Superior temporal gyrus (tissue), 1 donor: ENCODE measurements around the gene KIF6.
A peak's percentile ranks its signal among the peaks of the same experiment; 100 is the strongest.

Source experiments
- DNase-seq: peaks from one replicate; pipeline ENCODE4 v3.0.0-alpha.2; 2016; ENCODE audit errors: extremely low spot score

KIF6 gene

DNA sequence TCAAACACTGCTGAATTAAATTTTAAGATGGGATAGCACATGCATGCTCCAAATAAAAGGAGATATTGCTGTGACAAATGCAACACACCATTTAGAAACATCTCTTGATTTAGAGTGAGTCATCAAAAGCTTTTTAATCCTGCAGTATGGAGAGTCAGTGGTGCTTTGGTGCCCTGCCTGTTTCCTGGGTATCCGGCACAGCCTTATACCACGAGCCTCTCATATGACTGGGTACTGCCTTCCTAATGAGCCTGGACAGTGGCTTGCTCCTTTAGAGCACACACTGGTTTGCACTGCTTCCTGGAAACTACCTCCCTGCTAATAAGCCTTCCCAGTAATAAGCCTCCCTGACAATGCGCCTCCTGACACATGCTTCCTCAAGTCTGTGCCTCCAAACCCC, 337.4 kb downstream of the KIF6 start:
- DNase-seq, result no peak

DNA sequence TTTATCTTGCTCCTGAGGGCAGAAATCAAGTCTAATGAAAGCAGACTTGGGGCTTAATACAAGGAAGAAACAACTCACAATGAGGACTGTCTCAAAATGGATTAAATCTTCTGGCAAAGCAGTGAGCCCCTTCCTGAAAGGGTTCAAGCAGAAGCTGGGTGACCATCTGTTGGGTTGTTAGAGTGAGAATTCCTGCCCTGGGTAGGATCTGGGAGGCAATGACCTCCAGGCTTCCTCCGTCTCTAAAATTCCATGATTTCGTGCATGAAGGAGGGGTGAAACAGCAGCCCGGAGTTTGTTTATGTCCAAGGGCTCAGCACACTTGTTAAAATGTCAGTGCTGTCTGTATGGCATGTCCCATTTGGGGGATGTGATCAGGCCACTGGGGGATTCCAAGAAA, 338.7 kb downstream of the KIF6 start:
- DNase-seq, result no peak

DNA sequence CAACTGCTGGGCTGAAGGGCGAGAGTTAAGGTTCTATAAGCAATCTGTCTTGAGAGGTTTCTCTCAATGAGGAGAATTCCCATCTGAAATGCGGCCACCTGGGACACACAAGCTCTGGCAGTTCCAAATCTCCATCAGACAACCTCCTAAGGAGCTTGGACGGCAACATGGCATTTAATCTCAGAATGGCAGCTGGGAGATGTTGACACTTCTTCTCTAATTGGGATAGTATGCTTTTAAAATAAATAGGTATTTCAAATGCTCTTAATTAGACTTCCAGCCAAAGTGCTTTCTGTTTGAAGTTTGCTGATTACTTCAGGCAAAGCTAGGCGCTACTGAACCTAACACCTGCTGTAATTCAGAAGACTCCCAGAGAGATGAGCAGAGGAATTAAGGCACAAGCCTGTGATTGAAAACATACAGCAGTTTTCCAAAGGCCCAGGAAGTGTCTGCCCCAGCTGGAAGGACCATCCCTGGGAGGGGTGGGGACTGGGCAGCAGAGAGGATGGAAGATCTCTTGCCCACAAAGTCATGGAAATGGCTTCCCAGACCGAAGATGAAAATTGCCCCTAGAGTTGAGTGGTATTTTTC, 343.6 kb downstream of the KIF6 start:
- DNase-seq, result no peak

- no peak for DNase-seq
These were observed 344.2 kb downstream of the KIF6 start for GRCh38 chr6:39380837-39381549.

DNA sequence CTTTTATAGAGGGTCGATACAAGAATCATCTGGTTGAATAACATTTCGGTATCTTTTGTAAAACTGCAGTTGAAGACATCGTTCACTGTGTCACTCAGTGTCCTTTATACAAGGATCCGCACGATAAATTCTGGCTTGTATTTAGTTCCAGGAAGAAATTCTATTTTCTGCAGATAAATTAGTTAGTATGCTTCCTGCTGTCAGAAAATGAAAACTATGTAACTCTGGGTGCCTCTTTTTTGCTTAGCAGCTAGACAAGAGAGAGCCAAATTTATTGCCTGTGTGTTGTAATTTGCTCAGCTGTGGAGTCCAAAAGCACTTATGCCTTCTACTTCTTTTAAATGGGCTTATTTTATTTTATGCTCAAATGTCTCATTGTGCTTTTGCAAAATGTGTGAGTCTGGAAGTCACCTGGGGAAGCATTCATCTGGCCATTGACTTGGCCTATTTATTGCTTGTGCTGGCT, 346.2 kb downstream of the KIF6 start:
- no peak for DNase-seq

DNA sequence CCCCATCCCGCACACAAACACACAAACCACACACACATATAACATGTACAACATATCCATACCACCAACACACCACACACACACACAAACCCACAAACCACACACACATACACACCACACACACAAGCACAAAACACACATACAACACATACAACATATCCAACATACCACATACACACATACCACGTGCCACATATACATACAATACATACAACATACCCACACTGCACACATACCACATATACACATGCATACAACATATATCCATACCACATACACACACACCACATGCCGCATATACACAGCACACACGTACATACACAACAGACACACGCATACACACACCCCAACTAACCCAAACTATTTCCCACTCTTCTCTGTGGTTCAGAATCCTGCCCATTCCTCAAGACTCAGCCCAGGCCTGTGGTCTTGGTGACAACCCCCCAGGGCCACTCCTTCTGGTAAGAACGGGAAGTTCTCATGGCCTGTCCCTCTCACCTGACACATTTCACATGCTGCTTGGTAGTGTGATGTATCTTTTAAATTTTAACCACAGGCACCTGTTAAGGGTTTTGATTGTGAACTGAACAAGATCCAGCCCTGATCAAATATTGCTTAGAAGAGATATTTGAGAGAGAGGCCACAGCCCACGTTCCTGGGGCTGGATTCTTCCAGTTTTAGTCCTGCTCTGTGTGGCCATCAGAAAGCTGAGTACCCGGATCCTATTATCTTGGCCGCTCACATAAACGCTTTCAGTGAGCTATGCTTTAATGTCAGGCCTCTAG, 346.8 kb downstream of the KIF6 start:
- no peak for DNase-seq

DNA sequence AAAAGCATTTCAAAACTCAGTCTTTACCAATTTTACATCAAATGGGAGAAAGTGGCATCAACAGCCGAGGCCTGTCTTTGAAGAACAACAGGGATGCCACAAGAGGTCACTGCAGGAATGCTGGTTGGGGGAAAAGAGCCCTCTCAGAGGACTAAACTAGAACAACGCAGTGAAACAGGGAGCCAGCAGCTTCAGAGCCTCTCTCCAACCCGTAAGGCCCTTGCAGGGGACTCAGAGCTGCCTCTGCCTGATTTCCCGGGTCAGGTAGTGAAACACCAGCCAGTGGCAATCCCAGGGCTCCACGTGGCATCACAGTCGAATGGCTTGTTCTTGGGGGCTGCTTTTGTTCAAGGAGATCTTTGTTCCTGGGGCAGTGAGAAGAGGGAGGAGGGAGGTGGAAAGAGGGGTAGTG, 347.7 kb downstream of the KIF6 start:
- DNase-seq, result peak; percentile 94

DNA sequence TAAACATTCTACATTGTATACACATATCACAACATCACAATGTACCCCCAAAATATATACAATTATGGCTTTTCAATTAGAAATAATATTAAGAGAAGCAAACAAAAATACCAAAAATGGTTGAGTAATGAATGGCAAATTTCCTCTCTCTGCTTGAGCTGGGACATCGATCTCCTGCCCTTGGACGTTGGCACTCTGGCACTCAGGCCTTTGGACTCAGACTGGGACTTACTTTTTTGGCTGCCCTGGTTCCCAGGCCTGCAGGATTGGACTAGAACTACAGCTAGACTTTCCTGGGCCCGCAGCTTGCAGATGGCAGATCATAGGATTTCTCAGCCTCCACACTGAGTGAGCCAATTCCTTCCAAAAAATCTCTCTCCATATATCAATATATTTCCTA, 349.8 kb downstream of the KIF6 start:
- no peak for DNase-seq

GRCh38 chr6:39370390-39370789, 354.8 kb downstream of the KIF6 start:
- DNase-seq, result no peak

DNA sequence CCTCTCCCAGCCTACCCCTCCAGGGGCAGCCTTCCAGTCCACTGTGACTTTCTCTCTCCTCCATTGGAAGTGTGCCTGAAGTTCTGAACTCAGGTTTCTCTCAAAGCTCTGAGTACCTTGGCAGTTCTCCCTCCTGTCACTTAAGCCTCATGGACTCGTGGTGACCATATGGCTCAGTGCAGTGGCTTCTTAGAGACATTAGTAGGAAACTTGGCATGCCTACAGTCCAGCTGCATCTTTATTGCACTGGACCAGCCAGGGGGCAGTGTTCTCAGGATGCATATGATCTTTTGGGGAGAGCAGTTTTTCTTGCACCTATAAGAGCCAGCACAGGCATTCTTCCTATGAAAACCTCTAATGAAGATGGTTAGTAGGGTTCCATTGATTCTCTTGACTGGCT, 355.2 kb downstream of the KIF6 start:
- no peak for DNase-seq

- DNase-seq, result no peak
These were observed 357.5 kb downstream of the KIF6 start for GRCh38 chr6:39367700-39368099.

GRCh38 chr6:39366931-39367618, 358.1 kb downstream of the KIF6 start:
- DNase-seq, result peak; percentile 67

- DNase-seq, result no peak
These were observed 359.7 kb downstream of the KIF6 start for GRCh38 chr6:39365281-39366074.

- no peak for DNase-seq
These were observed 361.9 kb downstream of the KIF6 start for GRCh38 chr6:39363280-39363679.

GRCh38 chr6:39362487-39362865, 362.7 kb downstream of the KIF6 start:
- peak; percentile 75 for DNase-seq

GRCh38 chr6:39361657-39362486, 363.3 kb downstream of the KIF6 start:
- DNase-seq, result peak; percentile 90

- no peak for DNase-seq
These were observed 364.8 kb downstream of the KIF6 start for GRCh38 chr6:39360378-39360777.

DNA sequence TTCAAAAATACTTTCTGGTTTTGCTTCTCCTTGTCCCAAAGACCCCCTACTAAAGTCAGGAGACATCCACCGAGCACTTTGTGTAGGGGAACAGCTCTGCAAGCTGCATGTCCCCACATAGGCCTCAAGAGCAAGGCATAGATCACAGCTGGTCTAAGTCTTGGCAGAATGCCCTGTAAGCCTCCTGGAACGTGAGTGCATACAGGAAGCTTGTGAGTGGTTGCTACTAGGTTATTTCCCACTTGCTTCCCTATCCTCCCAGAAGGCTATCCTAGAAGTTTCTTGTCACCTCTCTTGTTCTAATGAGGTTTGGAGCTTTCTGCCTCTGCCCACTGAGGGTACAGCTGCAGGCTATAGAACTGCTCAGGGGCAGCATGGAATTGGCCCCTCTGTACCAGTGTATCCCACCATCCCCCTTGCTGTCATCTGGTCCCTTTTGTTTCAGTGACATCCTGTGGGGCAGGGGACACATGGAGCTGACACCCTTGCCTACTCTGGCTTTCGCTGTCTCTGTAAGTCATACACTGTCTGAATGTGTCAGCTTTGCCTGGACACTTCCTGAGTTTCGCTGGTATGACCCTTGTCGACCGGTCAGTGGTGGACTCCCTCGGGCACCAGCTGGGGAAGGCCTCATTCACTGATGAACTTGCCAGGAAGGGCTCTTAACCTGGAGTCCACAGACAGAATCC, 367.1 kb downstream of the KIF6 start:
- DNase-seq, result no peak

DNA sequence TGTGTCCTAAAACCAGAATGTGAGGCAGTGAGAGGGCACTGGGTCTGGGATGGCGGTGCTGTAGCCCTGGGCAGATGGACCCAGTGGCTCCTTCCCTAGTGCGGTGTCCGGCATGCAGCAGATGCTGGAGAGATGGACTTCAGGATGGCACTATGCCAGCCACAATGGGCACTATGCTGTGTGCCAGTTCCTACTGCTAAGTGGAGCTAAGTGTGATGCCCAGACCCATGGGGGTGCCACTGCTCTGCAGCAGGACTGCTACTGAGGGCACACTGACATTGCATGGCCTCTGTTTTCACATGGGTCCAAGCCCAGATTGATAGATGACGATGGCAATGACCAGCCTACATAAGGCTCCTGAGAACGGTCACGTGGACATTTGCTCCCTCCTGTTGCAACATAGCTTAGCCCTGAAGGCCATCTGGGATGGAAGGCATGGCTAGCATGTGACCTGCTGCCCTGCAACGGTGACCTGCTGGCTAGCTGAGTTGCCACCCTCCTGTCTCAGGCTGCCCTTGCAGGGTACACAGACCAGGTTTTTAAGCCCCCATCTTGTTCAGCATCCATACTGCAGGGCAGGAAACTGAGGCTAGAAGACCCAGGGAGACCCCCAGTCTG, 371.4 kb downstream of the KIF6 start:
- no peak for DNase-seq
